DMS153 treated with DMSO at 0.1 percent for 48 hours (cell line): ENCODE results near the gene NEK5.

Source experiments
- DNase-seq: peaks from one replicate; lab custom pipeline; 2025; ENCODE audit not compliant: unreplicated experiment; lab: John Stamatoyannopoulos, UW

The NEK5 gene

GRCh38 chr13:51995677-51996551 is 133.0 kb downstream of the NEK5 start:
- no peak for DNase-seq

DNA sequence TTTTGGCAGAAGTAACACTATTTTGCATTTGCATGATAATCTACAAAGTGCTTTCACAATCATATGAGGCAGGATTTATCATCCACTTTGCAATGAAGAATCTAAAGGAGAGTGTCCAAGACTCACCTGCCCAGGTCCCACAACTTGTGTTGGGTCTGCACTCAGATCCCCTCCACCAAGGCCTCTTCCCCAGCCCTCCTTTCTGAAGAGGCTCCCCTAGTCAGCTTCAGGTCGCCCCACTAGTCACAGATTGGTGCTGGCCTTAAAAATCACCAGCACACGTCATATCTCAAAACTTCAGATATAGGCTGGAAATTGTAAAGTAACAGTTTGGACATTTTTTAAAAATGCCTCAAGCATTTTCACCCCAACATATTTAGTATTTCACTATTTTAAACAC is 135.2 kb downstream of the NEK5 start:
- DNase-seq = no peak

DNA sequence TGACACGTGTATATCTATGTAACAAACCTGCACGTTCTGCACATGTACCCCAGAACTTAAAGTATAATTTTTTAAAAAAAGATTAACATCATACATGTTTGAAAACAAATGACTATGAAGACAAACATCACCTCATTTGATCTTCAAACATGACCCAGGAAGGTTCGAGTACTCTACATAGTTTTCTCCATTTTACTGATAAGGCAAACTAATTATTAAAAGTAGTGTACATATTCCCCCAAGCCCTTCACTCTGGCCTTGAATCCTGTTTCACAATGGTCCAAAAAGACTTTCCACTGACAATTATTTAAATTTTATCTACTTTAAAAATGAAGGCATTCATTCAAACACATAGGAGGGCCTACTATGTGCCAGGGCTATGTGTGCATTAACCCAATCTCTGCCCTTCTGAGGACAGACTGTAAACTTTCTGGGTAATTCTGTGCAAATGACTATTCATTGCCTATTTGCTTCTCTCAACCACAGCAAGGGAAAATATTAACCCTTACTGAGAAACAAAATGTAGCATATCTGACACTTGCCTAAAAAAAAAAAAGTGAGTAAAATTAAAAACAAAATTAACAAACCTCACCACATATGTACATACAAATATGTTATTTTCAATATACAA is 139.8 kb downstream of the NEK5 start:
- DNase-seq = no peak
